Mesothelial cell of epicardium (in vitro differentiated cells): Measurements from ENCODE around the gene AP3S2. TPM values are rescaled to one million over a fixed set of nuclear protein-coding genes. Genes with fewer than 3 reads are reported as not detected.
"Not testable (repeated sequence)": the region's sequence is repeated elsewhere in the genome, so short reads cannot be mapped to it uniquely, and the experiment has no call there.

Experiments
- DNase-seq, 2 experiments: peaks; one replicate each; pipeline ENCODE4 v3.0.0; 2021; ENCODE audit warnings: low spot score in 2 of 2; ENCODE audit not compliant: unreplicated experiment in 2 of 2
- H3K27ac Mint-ChIP-seq: 2 replicates; pipeline ENCODE4 v1.8.0; 2021; ENCODE audit warnings: mixed read lengths
- H3K27me3 Mint-ChIP-seq: 2 replicates; pipeline ENCODE4 v1.8.0; 2021; ENCODE audit warnings: low read depth, mixed read lengths
- H3K36me3 Mint-ChIP-seq: 2 replicates; pipeline ENCODE4 v1.8.0; 2021; ENCODE audit warnings: mixed read lengths
- H3K4me1 Mint-ChIP-seq: 2 replicates; pipeline ENCODE4 v1.8.0; 2021; ENCODE audit warnings: mixed read lengths
- H3K4me3 Mint-ChIP-seq: 2 replicates; pipeline ENCODE4 v1.8.0; 2021; ENCODE audit warnings: mild to moderate bottlenecking, moderate library complexity, mixed read lengths
- H3K9me3 Mint-ChIP-seq: 2 replicates; pipeline ENCODE4 v1.8.0; 2021; ENCODE audit warnings: mixed read lengths
- CTCF ChIP-seq: fragments of 200-600 bp; sonication (generic); IDR thresholded peaks from one replicate; pipeline ENCODE4 v1.5.0; 2021; ENCODE audit warnings: antibody characterized with exemption; ENCODE audit not compliant: unreplicated experiment
- total RNA-seq: library from RNA; stranded (reverse); gene quantifications from 3 replicates; pipeline ENCODE4 v1.2.1, GENCODE V29; 2021

Gene AP3S2
- total RNA-seq, 1 donor from 2014 or later: 28.3 TPM

GRCh38 chr15:89836267-89837133, 57.3 kb downstream of the AP3S2 start:
- H3K27me3 Mint-ChIP-seq: no peaks in the 10 kb centered on the region

GRCh38 chr15:89835176-89835564, 58.6 kb downstream of the AP3S2 start:
- H3K36me3 Mint-ChIP-seq: peaks cover 40% of the 10 kb centered on the region
- no peaks in the 10 kb centered on the region for H3K9me3 Mint-ChIP-seq
- no peak overlapping the region for H3K27ac Mint-ChIP-seq
- no peaks in the 10 kb centered on the region for H3K27me3 Mint-ChIP-seq
- no peak for DNase-seq
- TF ChIP-seq CTCF: no peak
- H3K4me1 Mint-ChIP-seq: peaks cover 19% of the 10 kb centered on the region
- no peak overlapping the region for H3K4me3 Mint-ChIP-seq

More at GRCh38 chr15:89836267-89837133, 57.3 kb downstream of the AP3S2 start:
- H3K27ac Mint-ChIP-seq: peak overlapping the region; percentile 84
- DNase-seq: no peak
- no peak for TF ChIP-seq CTCF
- H3K36me3 Mint-ChIP-seq: peaks cover 40% of the 10 kb centered on the region
- no peaks in the 10 kb centered on the region for H3K9me3 Mint-ChIP-seq
- peaks cover 19% of the 10 kb centered on the region for H3K4me1 Mint-ChIP-seq
- H3K4me3 Mint-ChIP-seq: no peak overlapping the region

GRCh38 chr15:89834465-89835175, 59.2 kb downstream of the AP3S2 start:
- not testable (repeated sequence) for H3K4me3 Mint-ChIP-seq, H3K9me3 Mint-ChIP-seq, DNase-seq, H3K27ac Mint-ChIP-seq, H3K27me3 Mint-ChIP-seq
- Mint-ChIP-seq H3K4me1 (peaks cover 20% of the 10 kb centered on the region), H3K36me3 (peaks cover 36% of the 10 kb centered on the region)

GRCh38 chr15:89833966-89834365, 59.8 kb downstream of the AP3S2 start:
- Mint-ChIP-seq H3K4me1 (peaks cover 23% of the 10 kb centered on the region), H3K27ac (no peak overlapping the region), H3K36me3 (peaks cover 36% of the 10 kb centered on the region), H3K9me3 (no peaks in the 10 kb centered on the region), H3K4me3 (no peak overlapping the region), H3K27me3 (no peaks in the 10 kb centered on the region)
- no peak for DNase-seq
- TF ChIP-seq CTCF: no peak

GRCh38 chr15:89830639-89831038, 63.2 kb downstream of the AP3S2 start:
- H3K4me1 Mint-ChIP-seq: peaks cover 10% of the 10 kb centered on the region
- TF ChIP-seq CTCF: no peak
- H3K9me3 Mint-ChIP-seq: no peaks in the 10 kb centered on the region
- no peak overlapping the region for H3K27ac Mint-ChIP-seq
- H3K36me3 Mint-ChIP-seq: peaks cover 24% of the 10 kb centered on the region
- H3K4me3 Mint-ChIP-seq: no peak overlapping the region
- no peaks in the 10 kb centered on the region for H3K27me3 Mint-ChIP-seq
- DNase-seq: no peak
